ENCODE data around the gene SLC33A1. TPM values are rescaled to one million over a fixed set of nuclear protein-coding genes. Genes with fewer than 3 reads are reported as not detected.

SLC33A1 gene
- total RNA-seq, 1 donor from 2014 or later: 19.7 TPM

- no peak for TF ChIP-seq CTCF (IDR thresholded peaks at IDR 0.05; ENCODE audit: partially characterized antibody, unreplicated experiment)
- H3K4me1 Mint-ChIP-seq (ENCODE audit: low read depth, unreplicated experiment): no peaks in the 10 kb centered on the region
- H3K9me3 Mint-ChIP-seq (ENCODE audit: unreplicated experiment): no peaks in the 10 kb centered on the region
- H3K36me3 Mint-ChIP-seq (ENCODE audit: unreplicated experiment): peaks cover 4% of the 10 kb centered on the region
- DNase-seq: no peak
- H3K27me3 Mint-ChIP-seq (ENCODE audit: unreplicated experiment): peaks cover 2% of the 10 kb centered on the region
- H3K4me3 Mint-ChIP-seq (ENCODE audit: unreplicated experiment): no peak overlapping the region
- H3K27ac Mint-ChIP-seq (ENCODE audit: unreplicated experiment): no peak overlapping the region
These were observed 81.4 kb downstream of the SLC33A1 start for GRCh38 chr3:155772801-155773200.

DNA sequence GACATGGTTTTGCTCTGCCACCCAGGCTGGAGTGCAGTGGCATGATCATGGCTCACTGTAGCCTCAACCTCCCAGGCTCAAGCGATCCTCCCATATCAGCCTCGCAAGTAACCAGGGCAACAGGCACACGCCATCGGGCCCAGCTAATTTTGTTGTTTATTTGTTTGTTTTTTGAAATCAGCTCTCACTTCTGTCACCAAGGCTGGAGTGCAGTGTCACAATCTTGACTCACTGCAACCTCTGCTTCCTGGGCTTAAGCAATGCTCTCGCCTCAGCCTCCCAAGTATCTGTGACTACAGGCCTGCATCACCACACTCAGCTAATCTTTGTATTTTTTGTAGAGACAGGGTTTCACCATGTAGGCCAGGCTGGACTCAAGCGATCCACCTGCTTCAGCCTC lies 83.1 kb downstream of the SLC33A1 start:
- no peak for DNase-seq
- no peaks in the 10 kb centered on the region for H3K4me1 Mint-ChIP-seq (ENCODE audit: low read depth, unreplicated experiment)
- TF ChIP-seq CTCF (IDR thresholded peaks at IDR 0.05; ENCODE audit: partially characterized antibody, unreplicated experiment): no peak
- no peak overlapping the region for H3K4me3 Mint-ChIP-seq (ENCODE audit: unreplicated experiment)
- no peaks in the 10 kb centered on the region for H3K9me3 Mint-ChIP-seq (ENCODE audit: unreplicated experiment)
- H3K36me3 Mint-ChIP-seq (ENCODE audit: unreplicated experiment): peaks cover 4% of the 10 kb centered on the region
- peaks cover 2% of the 10 kb centered on the region for H3K27me3 Mint-ChIP-seq (ENCODE audit: unreplicated experiment)
- no peak overlapping the region for H3K27ac Mint-ChIP-seq (ENCODE audit: unreplicated experiment)

Other genes with a start within 250 kb of the SLC33A1 start
- 1.1 TPM for gene PLCH1, start 109.4 kb downstream of the SLC33A1 start, total RNA-seq (ENCODE audit: unreplicated experiment)
- gene C3orf33, start 48.1 kb downstream of the SLC33A1 start, total RNA-seq (ENCODE audit: unreplicated experiment): 1.8 TPM
- 82.3 TPM for gene GMPS, start 16.2 kb upstream of the SLC33A1 start, total RNA-seq (ENCODE audit: unreplicated experiment)